NT2/D1 (cell line): Measurements from ENCODE around the gene OSBPL10.

Source experiments
- YY1 ChIP-seq: IDR thresholded peaks from 2 replicates; pipeline ENCODE4 v1.6.1; 2011; ENCODE audit not compliant: insufficient read length, insufficient read depth
- ZNF274 ChIP-seq: IDR thresholded peaks from 2 replicates; pipeline ENCODE4 v1.6.1; 2011; ENCODE audit warnings: mild to moderate bottlenecking, low read depth, low read length

GRCh38 chr3:31880020-31880419 lies 101.0 kb downstream of the OSBPL10 start:
- TF ChIP-seq YY1, result no peak
- TF ChIP-seq ZNF274, result no peak
